Pericardium fibroblast (primary cell): ENCODE results near the gene PTCRA. TPM values are rescaled to one million over a fixed set of nuclear protein-coding genes. Genes with fewer than 3 reads are reported as not detected.

Source experiments
- total RNA-seq: library from RNA; depleted of rRNA; stranded (reverse); fragments of >200 nt; gene quantifications from 2 replicates; pipeline ENCODE4 v1.2.3, GENCODE V29; 2015

Gene PTCRA, protein sequence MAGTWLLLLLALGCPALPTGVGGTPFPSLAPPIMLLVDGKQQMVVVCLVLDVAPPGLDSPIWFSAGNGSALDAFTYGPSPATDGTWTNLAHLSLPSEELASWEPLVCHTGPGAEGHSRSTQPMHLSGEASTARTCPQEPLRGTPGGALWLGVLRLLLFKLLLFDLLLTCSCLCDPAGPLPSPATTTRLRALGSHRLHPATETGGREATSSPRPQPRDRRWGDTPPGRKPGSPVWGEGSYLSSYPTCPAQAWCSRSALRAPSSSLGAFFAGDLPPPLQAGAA
- not detected in 2 replicates for total RNA-seq

DNA sequence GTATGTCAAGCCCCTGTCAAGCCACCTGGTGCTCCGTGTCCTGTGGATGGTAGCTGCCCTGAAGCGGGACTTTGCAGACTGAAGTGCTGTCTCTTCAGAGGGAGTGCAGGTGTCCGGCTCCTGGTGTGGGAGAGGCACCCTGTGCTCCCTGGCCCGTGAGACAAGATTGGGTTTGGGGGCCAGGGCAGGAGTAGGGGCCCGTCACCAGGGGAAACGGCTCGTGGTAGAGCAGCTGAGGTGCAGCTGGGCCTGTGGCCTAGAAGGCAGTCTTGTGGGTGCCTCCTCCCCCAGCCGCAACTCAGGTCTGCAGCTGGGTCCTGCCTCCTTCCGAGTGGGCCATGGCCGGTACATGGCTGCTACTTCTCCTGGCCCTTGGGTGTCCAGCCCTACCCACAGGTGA is at the start of gene PTCRA:
PTCRA (plus strand) TSS at position 322 of the 400 bp plus-strand sequence; CDS start at position 339, 17 bp downstream.

DNA sequence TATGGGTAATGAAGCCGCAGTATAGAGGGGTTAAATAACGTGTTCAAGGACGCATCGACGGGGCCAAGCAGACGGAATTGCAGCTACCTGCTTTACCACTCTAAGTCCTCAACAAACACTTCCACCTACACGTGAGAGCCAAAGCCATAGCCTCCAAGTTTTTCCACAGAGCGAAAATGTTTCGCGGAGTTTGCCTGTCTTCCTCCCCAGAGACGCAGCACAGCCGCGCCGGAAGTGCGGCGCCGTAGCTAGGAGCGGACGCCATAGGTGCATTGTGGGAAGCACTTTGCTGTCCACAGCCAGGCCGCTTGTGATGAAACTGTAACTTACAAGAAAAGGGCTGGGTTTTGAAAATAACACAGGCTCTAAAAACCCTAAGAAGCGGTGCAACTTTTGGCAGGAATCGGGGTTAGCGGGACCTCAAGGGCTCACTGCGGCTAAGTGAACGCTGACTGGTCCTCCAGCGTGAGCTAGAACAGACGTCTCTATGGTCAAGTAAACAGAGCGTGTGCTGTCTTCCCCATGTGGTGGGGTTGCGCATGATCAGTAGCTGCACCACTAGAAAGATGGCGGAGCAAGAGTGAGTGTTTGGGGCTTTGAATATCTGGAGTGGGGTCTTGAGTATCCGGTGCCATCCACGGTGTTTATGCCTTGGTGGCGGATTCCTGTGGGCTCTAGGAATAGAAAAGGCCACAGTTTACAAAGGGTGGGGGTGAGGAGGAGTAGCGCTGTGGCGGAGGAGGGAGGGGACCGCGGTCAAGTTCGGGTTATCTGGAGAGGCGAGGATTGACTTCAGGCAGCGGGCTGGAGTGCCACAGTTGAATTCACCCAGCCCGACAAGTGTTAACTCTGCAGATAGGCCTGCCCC is 36.2 kb upstream of the PTCRA start, which contains the start of gene RPL7L1:
RPL7L1 (plus strand) TSS at position 245 of the 868 bp plus-strand sequence; CDS start at position 540, 295 bp downstream.

DNA sequence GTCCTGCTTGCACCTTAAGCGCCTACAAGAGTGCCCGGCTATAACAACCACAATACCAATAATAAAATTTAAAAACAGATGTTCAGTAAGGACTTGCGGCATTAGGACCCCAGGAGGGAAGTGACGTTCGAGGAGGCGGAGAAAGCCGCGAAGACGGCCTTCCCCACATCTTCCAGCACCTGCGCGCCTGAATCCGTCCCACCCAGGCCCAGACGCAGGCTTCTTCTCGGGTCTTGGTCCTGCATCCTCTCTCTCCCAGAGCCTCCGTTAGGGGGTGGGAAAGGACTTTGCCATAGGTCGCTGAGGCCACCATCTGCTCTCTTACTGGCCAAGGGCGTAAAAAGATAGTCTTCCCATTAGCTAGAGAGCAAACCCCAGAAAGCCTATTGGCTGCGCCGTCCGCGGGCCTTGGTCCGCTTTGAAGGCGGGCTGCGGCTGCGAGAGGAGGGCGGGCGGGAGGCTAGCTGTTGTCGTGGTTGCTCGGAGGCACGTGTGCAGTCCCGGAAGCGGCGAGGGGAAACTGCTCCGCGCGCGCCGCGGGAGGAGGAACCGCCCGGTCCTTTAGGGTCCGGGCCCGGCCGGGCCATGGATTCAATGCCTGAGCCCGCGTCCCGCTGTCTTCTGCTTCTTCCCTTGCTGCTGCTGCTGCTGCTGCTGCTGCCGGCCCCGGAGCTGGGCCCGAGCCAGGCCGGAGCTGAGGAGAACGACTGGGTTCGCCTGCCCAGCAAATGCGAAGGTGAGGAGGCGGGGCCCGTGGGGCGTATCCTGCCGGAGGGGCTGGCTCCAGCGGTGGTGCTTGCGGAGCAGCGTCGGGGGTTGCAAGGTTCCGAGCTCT is 13.3 kb downstream of the PTCRA start, which contains the start of gene CNPY3:
CNPY3 (plus strand) TSS at position 495 of the 835 bp plus-strand sequence; CDS start at position 586, 91 bp downstream.

DNA sequence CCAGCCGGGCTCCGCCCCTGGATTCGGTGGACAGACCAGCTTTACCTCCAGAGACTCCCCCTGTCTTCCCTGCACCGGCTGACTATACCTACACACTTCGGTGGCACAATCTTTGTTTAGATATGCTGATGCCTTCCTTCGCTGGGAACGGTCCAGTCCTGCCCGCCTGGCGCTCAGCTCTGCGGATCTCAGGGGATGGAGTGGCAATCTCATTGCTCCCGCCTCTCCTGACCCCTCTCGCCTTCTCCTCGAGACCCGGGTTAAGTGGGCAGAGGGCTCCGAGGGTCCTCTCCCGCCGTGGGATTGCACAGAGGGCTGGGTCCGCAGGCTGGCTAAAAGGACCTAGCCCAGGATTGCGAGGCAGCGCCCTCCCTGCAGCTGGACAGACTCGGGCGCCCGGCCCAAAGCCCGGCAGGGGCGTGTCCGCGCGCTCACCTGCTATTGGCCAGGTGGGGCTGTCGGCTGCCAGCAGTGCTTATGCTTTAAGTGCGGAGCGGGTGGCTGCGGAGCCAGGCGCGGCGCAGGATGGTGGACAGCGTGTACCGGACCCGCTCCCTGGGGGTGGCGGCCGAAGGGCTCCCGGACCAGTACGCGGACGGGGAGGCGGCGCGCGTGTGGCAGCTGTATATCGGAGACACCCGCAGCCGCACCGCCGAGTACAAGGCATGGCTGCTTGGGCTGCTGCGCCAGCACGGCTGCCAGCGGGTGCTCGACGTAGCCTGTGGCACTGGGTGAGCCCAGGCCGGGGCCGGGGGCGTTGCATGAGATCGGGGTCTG is 44.6 kb downstream of the PTCRA start, which contains the start of gene GNMT:
GNMT (plus strand) TSS at position 512 of the 777 bp plus-strand sequence; CDS start at position 526, 14 bp downstream.

Other genes with a start within 250 kb of the PTCRA start
- 3.0 and 3.1 TPM in 2 replicates for gene PRPH2, start 193.5 kb upstream of the PTCRA start, total RNA-seq
- gene TBCC, start 169.9 kb upstream of the PTCRA start, total RNA-seq, result 38.2 and 46.8 TPM in 2 replicates
- 4.7 and 6.0 TPM in 2 replicates for gene BICRAL, start 134.0 kb upstream of the PTCRA start, total RNA-seq
- 61.5 and 65.8 TPM in 2 replicates for gene RPL7L1, start 36.4 kb upstream of the PTCRA start, total RNA-seq
- gene CNPY3, start 13.4 kb downstream of the PTCRA start, total RNA-seq, result 31.3 and 44.8 TPM in 2 replicates
- gene GNMT, start 44.7 kb downstream of the PTCRA start, total RNA-seq, result not detected in 2 replicates
- gene PEX6, start 63.1 kb downstream of the PTCRA start, total RNA-seq, result 30.1 and 40.1 TPM in 2 replicates
- gene PPP2R5D, start 68.5 kb downstream of the PTCRA start, total RNA-seq, result 40.0 and 50.5 TPM in 2 replicates
- gene MEA1, start 97.9 kb downstream of the PTCRA start, total RNA-seq, result 54.0 and 96.0 TPM in 2 replicates
- 112 and 172 TPM in 2 replicates for gene KLHDC3, start 98.2 kb downstream of the PTCRA start, total RNA-seq
- 42.2 and 73.4 TPM in 2 replicates for gene RRP36, start 105.6 kb downstream of the PTCRA start, total RNA-seq
- 22.2 and 27.6 TPM in 2 replicates for gene CUL7, start 137.8 kb downstream of the PTCRA start, total RNA-seq
- gene MRPL2, start 143.4 kb downstream of the PTCRA start, total RNA-seq, result 13.4 and 23.5 TPM in 2 replicates
- gene KLC4, start 143.6 kb downstream of the PTCRA start, total RNA-seq, result 15.3 and 47.3 TPM in 2 replicates
- 171 and 174 TPM in 2 replicates for gene PTK7, start 160.3 kb downstream of the PTCRA start, total RNA-seq